GM18507 (cell line): ENCODE data around the gene URM1.
A peak's percentile ranks its signal among the peaks of the same experiment; 100 is the strongest.

Experiments
- DNase-seq: peaks from one replicate; pipeline ENCODE4 v3.0.0; 2011; ENCODE audit warnings: low read depth; ENCODE audit not compliant: insufficient read length; ENCODE audit errors: extremely low spot score
- FAIRE-seq: peaks from 2 replicates; lab custom pipeline; 2011; peaks lifted over from hg19 to GRCh38; lab: Jason Lieb, UNC

Gene URM1

GRCh38 chr9:128344931-128345605, 26.1 kb upstream of the URM1 start:
- no peak for DNase-seq
- FAIRE-seq: no peak

DNA sequence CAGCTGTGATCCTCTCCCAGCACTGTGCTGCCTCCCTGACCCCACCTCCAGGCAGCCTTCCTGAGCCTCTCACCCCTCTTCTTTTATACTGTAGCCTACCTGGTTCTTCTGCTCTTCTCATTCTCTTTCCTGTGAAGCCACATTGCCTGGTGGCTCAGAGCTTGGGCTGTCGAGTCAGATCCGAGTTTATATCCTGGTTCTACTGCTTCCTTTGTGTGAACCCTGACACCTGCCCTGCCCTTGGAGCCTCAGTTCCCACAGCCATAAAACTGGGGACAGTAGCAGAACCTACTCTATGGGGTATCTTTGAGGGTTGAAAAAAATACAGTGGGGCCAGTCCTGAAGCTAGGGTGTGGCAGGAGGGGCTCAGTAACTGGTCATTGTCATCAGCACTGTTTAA, 22.0 kb upstream of the URM1 start:
- DNase-seq: no peak

GRCh38 chr9:128349772-128350171, 21.4 kb upstream of the URM1 start:
- FAIRE-seq (no peak), DNase-seq (no peak)

More for the DNA sequence above, 22.0 kb upstream of the URM1 start:
- FAIRE-seq: no peak

GRCh38 chr9:128355451-128355850, 15.7 kb upstream of the URM1 start:
- DNase-seq: no peak
- FAIRE-seq: no peak

DNA sequence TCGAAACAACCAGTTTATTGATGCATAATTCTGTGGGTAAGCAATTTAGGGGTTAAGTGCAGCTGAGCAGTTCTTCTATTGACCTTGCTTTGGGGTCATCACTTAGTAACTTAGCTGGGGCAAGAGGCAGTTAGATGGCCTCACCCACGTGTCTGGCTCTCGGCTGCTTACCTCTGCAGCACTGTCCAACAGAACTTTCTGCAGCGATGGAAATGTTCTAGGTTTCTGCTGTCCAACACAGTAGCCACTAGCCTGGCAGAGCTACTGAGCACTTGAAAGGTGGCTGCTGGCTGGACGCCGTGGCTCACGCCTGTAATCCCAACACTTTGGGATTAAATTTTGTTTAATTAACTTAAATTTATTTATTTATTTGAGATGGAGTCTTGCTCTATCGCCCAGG, 13.1 kb upstream of the URM1 start:
- DNase-seq (no peak), FAIRE-seq (no peak)

GRCh38 chr9:128358861-128359260, 12.3 kb upstream of the URM1 start:
- DNase-seq (no peak), FAIRE-seq (no peak)

GRCh38 chr9:128360826-128361225, 10.3 kb upstream of the URM1 start:
- no peak for FAIRE-seq

DNA sequence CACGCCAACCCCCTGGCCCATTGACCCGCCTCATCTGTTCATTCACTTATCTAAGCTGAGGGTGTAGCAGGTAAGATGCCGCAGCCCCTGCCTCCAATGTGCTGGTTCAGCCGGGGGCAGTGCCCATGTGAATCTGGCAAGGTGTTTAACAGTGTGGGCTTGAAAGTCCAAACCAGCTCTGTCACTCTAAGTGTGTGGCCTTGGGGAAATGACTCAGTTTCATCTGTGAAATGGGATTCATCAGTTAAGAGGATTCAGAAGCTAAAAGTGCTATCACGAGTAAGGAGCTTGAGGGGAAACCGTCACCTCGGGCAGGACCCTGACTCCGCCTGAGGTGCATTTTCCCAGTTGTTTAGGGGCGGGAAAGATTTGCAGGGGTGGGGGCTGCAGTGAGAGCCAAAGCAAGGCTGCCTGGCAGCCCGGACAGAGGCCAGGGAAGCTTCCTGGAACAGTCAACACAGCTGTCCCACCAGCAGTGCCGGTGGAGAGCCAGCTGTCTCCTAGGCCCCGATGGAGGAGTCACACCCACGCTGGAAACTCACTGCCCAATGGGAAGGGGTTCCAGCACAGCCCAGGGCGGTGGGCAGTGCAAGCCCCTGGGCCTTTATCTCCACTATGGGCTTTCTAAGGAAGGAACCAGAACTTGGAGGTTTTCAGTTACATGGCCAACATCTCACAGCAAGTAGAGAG, 9.7 kb upstream of the URM1 start:
- FAIRE-seq (no peak), DNase-seq (no peak)

More at GRCh38 chr9:128360826-128361225, 10.3 kb upstream of the URM1 start:
- DNase-seq: no peak

DNA sequence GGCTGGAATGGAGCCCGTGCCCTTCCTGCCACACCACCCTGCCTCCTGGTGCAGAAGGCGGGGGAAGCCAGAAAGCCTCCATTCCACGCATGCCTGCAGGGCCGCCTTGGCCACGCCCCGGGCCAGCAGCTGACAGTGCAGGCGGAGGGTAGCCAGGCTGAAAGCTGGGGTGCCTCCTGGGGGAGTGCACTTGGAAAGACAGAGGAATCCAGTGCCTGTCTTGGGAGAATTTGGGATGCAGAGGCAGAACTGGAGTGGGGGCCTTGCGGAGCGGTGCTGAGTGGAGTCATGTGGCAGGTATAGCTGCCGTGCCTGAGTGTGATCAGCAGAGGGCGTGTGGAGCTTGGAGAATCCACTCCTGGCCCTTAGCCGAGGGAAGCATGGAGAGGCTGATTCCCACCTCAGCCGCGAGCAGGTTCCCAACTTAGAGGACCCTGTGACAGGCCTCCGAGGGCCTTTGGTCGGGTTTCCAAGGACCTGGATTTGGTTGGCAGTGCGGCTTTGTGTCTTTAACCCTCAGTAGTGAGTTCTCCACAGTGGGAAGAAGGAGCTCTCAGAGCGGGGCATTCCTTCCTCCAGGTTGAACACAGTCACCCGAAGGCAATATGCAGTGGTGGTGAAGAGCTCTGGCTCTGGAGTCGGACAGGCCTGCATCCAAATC, 9.1 kb upstream of the URM1 start:
- FAIRE-seq: peak; percentile 64
- DNase-seq: peak; percentile 61

GRCh38 chr9:128362774-128363173, 8.4 kb upstream of the URM1 start:
- no peak for DNase-seq
- FAIRE-seq: no peak

- no peak for DNase-seq
- FAIRE-seq: no peak
Observed at GRCh38 chr9:128365525-128365924, 5.6 kb upstream of the URM1 start.

- no peak for DNase-seq
- FAIRE-seq: no peak
Observed at GRCh38 chr9:128369024-128369706, 2.0 kb upstream of the URM1 start.

DNA sequence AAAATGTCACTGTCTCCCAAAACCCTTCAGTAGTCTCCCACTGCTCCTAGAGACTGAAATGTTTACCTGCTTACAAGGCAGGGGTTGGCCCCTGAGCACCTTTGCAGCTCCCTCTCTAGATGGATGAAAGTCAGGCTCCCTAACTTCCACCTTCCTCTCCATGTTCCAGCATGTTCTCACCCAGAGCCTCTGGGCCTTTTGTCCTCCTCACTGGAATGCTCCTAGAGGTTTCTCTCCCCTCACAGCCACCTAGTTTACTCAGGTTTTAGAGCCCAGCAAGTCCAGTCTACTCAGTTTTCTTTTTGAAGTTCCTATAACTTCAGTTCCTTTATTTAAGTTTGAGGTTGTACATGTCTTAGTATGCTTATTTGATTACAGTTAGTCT, 815 bp upstream of the URM1 start:
- FAIRE-seq: no peak
- DNase-seq: no peak

GRCh38 chr9:128371630-128372117, 500 bp downstream of the URM1 start:
- FAIRE-seq (no peak), DNase-seq (no peak)

DNA sequence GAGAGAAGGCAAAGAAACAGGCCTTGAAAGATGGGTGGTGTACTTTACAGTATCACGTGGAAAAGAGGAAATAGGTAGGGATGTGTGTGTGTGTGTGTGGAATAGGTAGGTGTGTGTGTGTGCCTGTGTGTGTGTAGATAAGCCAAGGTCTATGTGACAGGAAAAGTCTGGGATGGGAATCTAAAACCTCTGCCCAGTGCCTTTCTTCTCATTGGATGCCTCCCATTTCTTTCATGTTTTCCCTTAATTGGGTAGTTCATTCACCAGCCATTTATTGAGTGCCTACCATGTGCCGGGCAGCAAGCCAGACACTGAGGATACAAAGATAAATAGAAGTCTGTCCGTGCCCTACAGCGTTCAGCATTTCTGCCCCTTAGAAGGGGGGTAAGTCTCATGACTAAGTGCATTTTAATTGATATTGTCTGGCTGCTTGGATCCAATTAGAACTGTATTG, 1.0 kb downstream of the URM1 start:
- no peak for FAIRE-seq
- DNase-seq: no peak

DNA sequence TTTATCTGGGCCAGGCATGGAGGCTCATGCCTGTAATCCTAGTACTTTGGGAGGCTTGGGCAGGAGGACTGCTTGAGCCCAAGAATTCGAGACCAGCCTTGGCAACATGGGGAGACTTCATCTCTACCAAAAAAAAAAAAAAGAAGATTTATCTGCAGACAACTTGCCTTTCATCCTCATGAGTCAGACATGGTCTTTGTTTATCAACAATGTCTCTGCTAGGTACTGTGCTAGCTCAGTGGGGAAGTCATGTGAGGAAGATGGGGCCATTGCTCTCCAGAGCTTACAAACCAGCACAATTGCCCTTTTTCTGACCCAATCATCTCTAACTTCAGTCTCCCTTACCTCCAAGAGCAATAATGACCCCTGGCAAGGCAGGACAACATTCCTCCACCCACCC, 1.6 kb downstream of the URM1 start:
- FAIRE-seq (no peak), DNase-seq (no peak)

GRCh38 chr9:128374221-128374675, 3.1 kb downstream of the URM1 start:
- DNase-seq (no peak), FAIRE-seq (no peak)

- FAIRE-seq: no peak
- no peak for DNase-seq
Observed at GRCh38 chr9:128375865-128376264, 4.7 kb downstream of the URM1 start.

DNA sequence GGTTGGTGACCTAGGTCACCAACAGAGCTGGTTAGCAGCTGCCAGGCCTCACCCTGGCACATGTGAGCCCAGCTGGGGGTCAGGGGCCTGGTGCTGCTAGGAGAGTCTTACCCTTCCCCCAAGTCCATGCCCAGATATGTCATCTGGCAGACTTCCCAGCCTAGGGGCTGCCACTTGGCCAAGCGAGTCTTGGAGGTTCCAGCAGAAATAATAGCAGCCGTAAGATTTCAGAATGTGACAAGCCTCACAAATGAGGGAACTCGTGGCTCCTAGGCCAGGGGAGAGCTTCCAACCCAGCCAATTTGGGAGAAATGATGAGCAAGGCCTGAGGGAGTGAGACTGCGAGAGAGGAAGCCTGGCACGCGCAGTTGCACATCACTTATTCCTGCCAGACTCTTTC, 11.1 kb downstream of the URM1 start:
- FAIRE-seq (no peak), DNase-seq (no peak)
